Muscle of arm (tissue), 12 donors: ENCODE data around the gene RNF2. TPM values are rescaled to one million over a fixed set of nuclear protein-coding genes. Genes with fewer than 3 reads are reported as not detected.

Experiments
- DNase-seq: peaks from one replicate; pipeline ENCODE4 v3.0.0-alpha.2; 2013
- polyA plus RNA-seq, 12 donors: library from polyadenylated mRNA; unstranded; fragments of 120-200 nt; gene quantifications; one replicate each; pipeline ENCODE4 v1.2.1, GENCODE V29; 2013; ENCODE audit not compliant: insufficient read length in 12 of 12

The RNF2 gene
- polyA plus RNA-seq, 12 donors: 23.8 to 52.6 (median 44.3) TPM; not detected in 1

- DNase-seq: no peak
Measured at GRCh38 chr1:185087101-185087500, 41.7 kb downstream of the RNF2 start.

- DNase-seq: no peak
Measured at GRCh38 chr1:185087746-185088145, 42.4 kb downstream of the RNF2 start.

GRCh38 chr1:185091480-185091879 lies 46.1 kb downstream of the RNF2 start:
- DNase-seq: no peak

- no peak for DNase-seq
Measured at GRCh38 chr1:185094761-185095160, 49.4 kb downstream of the RNF2 start.

- DNase-seq: no peak
Measured at GRCh38 chr1:185096531-185096930, 51.2 kb downstream of the RNF2 start.

GRCh38 chr1:185104083-185104482 lies 58.7 kb downstream of the RNF2 start:
- no peak for DNase-seq

- DNase-seq: no peak
Measured at GRCh38 chr1:185105121-185105520, 59.8 kb downstream of the RNF2 start.

GRCh38 chr1:185108321-185108720 lies 63.0 kb downstream of the RNF2 start:
- DNase-seq: no peak

GRCh38 chr1:185110145-185110544 lies 64.8 kb downstream of the RNF2 start:
- no peak for DNase-seq

- no peak for DNase-seq
Measured at GRCh38 chr1:185111873-185112272, 66.5 kb downstream of the RNF2 start.

- DNase-seq: no peak
Measured at GRCh38 chr1:185112356-185112755, 67.0 kb downstream of the RNF2 start.

- DNase-seq: no peak
Measured at GRCh38 chr1:185129708-185130107, 84.3 kb downstream of the RNF2 start.

GRCh38 chr1:185132534-185132933 lies 87.2 kb downstream of the RNF2 start:
- no peak for DNase-seq

- no peak for DNase-seq
Measured at GRCh38 chr1:185137896-185138545, 92.7 kb downstream of the RNF2 start.

- no peak for DNase-seq
Measured at GRCh38 chr1:185139246-185139645, 93.9 kb downstream of the RNF2 start.

- no peak for DNase-seq
Measured at GRCh38 chr1:185144233-185144632, 98.9 kb downstream of the RNF2 start.

- no peak for DNase-seq
Measured at GRCh38 chr1:185151215-185151614, 105.9 kb downstream of the RNF2 start.

Other genes with a start within 250 kb of the RNF2 start
- 10 to 100 TPM in 11 of 12 donors, not detected in 1; 30.3 to 69.9 (median 56.7) TPM for gene NIBAN1, start 71.0 kb upstream of the RNF2 start, polyA plus RNA-seq
- 10 to 100 TPM in 11 of 12 donors, not detected in 1; 11.6 to 25.3 (median 18.1) TPM for gene TRMT1L, start 111.4 kb downstream of the RNF2 start, polyA plus RNA-seq
- gene SWT1, start 111.6 kb downstream of the RNF2 start, polyA plus RNA-seq: 1 to 10 TPM in 10 of 12 donors, not detected in 2; 6.5 to 9.6 (median 8.2) TPM